Measurements from ENCODE around the gene EXOC1. TPM values are rescaled to one million over a fixed set of nuclear protein-coding genes. Genes with fewer than 3 reads are reported as not detected.

The EXOC1 gene
- total RNA-seq, 4 donors from 2014 or later: 30.7 to 55.3 (median 36.9) TPM

DNA sequence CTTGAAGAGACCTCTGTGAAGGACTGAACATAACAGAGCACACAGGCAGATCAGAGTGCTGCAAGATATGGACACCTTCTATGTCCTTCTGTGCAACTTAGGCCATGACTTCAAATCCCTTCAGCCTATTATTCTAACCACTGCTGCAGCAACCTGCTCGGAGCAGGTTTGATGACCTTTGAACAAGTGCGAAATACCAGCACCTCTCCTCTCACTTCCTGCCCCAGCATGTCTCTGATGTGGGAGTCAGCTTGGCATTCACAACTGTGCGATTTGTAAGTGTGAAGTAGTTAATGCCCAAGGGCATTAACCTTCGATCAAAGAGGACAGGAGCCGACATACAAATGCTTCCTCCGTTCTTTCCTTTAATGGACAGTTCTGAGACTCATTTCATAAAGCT lies 1.6 kb upstream of the EXOC1 start:
- ATAC-seq (ENCODE audit: low FRiP score) (no peak), DNase-seq (ENCODE audit: low spot score) (no peak)
- TF ChIP-seq, protein P1, sequence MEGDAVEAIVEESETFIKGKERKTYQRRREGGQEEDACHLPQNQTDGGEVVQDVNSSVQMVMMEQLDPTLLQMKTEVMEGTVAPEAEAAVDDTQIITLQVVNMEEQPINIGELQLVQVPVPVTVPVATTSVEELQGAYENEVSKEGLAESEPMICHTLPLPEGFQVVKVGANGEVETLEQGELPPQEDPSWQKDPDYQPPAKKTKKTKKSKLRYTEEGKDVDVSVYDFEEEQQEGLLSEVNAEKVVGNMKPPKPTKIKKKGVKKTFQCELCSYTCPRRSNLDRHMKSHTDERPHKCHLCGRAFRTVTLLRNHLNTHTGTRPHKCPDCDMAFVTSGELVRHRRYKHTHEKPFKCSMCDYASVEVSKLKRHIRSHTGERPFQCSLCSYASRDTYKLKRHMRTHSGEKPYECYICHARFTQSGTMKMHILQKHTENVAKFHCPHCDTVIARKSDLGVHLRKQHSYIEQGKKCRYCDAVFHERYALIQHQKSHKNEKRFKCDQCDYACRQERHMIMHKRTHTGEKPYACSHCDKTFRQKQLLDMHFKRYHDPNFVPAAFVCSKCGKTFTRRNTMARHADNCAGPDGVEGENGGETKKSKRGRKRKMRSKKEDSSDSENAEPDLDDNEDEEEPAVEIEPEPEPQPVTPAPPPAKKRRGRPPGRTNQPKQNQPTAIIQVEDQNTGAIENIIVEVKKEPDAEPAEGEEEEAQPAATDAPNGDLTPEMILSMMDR (IDR thresholded peaks at IDR 0.05): no peak

DNA sequence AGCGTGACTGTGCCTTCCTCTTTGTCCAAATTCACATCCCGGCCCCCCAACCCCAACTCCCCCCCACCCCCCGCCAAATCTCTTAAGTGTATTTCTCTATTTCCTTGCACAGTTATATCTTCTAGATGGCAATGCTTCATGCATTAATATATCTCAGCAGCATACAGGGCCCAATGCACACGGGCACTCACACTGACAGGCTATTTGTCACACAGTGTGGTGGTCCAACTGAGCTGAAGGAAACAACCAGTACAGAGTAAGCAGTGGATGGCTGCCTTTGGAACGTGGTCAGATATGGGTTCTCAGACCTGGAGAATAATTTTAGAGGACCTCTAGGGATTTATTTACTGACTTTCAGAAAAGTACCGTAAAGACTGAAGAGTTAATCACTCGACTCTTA lies 681 bp downstream of the EXOC1 start:
- TF ChIP-seq, protein P1 (IDR thresholded peaks at IDR 0.05): no peak
- ATAC-seq (ENCODE audit: low FRiP score) (no peak), DNase-seq (ENCODE audit: low spot score) (no peak)

DNA sequence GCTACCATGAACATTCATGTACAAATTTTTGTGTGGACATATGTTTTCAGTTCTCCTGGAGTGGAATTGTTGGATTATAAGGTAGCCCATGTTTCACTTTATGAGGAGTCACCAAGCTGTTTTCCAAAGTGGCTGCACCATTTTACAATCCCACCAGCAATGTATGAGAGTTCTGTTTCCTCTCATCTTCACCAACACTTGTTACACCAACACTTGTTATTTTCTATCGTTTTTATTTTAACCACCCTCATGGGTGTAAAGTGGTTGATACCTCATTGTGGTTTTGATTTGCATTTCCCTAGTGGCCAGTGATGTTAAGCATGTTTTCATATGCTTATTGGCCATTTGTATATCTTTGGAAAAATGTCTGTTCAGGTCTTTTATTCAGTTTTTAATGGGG lies 4.1 kb downstream of the EXOC1 start:
- TF ChIP-seq, protein P1 (IDR thresholded peaks at IDR 0.05): no peak
- DNase-seq (ENCODE audit: low spot score) (no peak), ATAC-seq (ENCODE audit: low FRiP score) (no peak)

DNA sequence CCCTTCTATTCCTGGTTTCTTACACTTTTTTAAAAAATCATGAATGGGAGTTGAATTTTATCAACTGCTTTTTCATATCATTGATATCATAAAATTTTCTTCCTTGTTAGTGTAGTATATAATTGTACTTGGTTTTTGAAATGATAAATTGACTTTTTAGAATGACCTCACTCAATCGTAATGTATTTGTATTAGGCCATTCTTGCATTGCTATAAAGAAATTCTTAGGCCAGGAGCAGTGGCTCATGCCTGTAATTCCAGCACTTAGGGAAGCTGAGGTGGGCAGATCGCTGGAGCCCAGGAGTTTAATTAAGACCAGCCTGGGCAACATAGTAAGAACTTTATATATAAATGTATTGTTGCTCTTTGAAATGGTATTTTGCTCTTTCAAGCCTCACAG lies 6.3 kb downstream of the EXOC1 start:
- TF ChIP-seq, protein P1 (IDR thresholded peaks at IDR 0.05): no peak
- ATAC-seq (ENCODE audit: low FRiP score): no peak
- no peak for DNase-seq (ENCODE audit: low spot score)

DNA sequence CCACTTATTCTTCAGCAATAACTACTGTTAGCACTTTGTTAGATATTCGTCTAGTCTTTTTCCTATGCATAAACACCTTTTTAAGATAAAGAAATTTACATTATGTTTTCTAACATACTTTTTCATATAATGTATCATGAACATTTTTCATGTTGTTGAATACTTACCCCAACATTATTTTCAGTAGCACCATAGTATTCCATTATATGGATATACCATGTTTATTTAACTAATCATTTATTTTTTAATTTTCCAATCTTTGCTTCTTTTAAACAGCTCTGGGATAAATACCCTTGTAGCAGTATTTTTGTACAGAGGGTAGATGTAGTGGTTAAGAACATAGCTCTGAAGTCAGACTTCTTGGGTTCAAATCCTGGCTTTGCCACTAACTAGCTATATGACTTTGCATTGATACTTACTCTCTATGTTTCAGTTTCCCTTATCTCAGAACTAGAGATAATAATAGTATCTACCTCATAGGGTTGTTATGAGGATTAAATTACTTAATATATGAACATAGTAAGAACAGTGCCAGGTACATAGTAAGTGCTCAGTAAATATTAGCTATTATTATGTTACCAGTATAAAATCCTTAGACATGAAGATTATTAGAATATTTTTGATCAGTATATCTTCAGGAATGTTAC lies 11.3 kb downstream of the EXOC1 start:
- TF ChIP-seq, protein P1 (IDR thresholded peaks at IDR 0.05): no peak
- no peak for ATAC-seq (ENCODE audit: low FRiP score)
- no peak for DNase-seq (ENCODE audit: low spot score)

DNA sequence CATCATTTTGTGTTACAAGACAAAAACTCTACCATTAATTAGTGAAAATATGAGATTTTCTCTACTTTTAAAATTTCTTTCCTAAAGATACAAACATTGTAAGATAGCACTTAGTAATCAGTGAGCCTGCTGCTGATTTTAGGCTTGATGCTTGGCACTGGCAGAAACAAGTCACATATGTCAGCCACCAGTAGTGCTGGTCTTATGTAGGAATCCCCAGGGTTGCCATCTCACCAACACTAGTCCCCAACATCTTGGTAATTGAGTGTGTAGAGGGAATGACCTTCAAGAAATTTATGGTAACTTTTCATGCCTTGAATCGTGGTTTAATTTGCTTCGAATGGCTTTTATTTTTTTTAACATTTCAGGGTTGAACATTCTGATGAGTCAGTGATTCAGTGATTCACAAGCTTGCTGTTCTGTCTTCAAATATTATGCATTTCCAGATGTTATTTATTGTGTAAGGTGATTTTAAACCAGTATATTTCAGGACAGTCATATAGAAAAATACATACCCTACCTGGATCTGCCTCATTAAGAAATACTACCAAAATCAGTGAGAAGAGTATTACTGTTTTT lies 11.9 kb downstream of the EXOC1 start:
- DNase-seq (ENCODE audit: low spot score): no peak
- TF ChIP-seq, protein P1 (IDR thresholded peaks at IDR 0.05): no peak
- no peak for ATAC-seq (ENCODE audit: low FRiP score)

DNA sequence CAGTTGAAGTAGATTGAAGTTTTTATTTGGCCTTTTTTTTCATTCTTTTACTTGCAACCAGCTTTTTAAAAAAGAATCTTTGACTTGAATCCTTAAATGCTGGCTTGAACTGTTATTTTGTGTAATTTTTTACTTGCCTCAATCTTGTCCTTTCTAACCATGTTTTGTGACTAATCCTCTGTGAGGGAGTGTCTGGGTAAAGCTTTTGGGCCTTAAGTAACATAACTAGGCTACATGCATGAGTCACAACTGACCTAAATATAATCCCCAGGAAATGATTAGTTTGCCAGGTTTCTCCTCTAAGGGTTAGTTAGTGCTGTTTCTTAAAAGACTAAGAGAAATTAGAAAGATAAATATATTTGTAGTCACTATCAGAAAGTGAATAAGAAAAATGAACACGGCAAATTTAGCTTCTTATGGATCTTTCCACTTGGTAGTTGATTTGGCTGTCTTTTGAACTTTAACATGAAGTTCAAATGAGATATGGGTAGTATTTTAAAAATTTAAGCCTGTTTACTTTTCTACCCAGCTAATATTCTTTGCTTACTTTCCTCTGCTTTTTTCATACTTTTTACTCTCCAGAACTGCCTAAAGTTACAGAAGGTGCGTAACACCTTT lies 13.0 kb downstream of the EXOC1 start:
- ATAC-seq (ENCODE audit: low FRiP score) (peak; percentile 99), DNase-seq (ENCODE audit: low spot score) (no peak)
- TF ChIP-seq, protein P1 (IDR thresholded peaks at IDR 0.05): no peak
